ENCODE data around the gene ZNF460.
"Not testable (repeated sequence)": the region's sequence is repeated elsewhere in the genome, so short reads cannot be mapped to it uniquely, and the experiment has no call there.

Gene ZNF460

GRCh38 chr19:57271280-57271679, 9.0 kb upstream of the ZNF460 start:
- Histone ChIP-seq H2AK5ac (ENCODE audit: low read length) (no peak overlapping the region), H2BK120ac (ENCODE audit: low read depth, low read length) (no peak overlapping the region), H4K8ac (ENCODE audit: low read depth, low read length) (no peak overlapping the region), H3K27ac (ENCODE audit: low read depth, low read length) (no peak overlapping the region), H3K27me3 (ENCODE audit: insufficient read depth, low read length, poor library complexity) (no peaks in the 10 kb centered on the region), H3K79me1 (ENCODE audit: low read length) (no peaks in the 10 kb centered on the region), H3K79me2 (ENCODE audit: control insufficient read depth, insufficient read depth, low read length) (no peaks in the 10 kb centered on the region), H3K4me3 (ENCODE audit: low read length) (no peak overlapping the region), H3K36me3 (ENCODE audit: control insufficient read depth, insufficient read depth, low read length) (no peaks in the 10 kb centered on the region), H2BK5ac (ENCODE audit: low read length) (no peak overlapping the region), H4K5ac (ENCODE audit: low read length) (no peak overlapping the region), H3K18ac (ENCODE audit: low read length) (no peak overlapping the region), H3K4ac (ENCODE audit: low read depth, low read length) (no peak overlapping the region), H2BK15ac (replicated peaks; ENCODE audit: low read depth) (no peak overlapping the region), H3K9ac (ENCODE audit: low read length) (no peak overlapping the region), H3K4me2 (ENCODE audit: low read length) (no peak overlapping the region), H3K4me1 (ENCODE audit: control insufficient read depth, low read depth, low read length) (no peaks in the 10 kb centered on the region), H3K56ac (ENCODE audit: low read length) (no peak overlapping the region), H3K23ac (ENCODE audit: low read length) (no peak overlapping the region)
- WGBS (ENCODE audit: extremely low coverage, insufficient coverage, low lambda C conversion rate): no CpG with 5 or more reads among the region's 8 CpGs
- DNase-seq: no peak

DNA sequence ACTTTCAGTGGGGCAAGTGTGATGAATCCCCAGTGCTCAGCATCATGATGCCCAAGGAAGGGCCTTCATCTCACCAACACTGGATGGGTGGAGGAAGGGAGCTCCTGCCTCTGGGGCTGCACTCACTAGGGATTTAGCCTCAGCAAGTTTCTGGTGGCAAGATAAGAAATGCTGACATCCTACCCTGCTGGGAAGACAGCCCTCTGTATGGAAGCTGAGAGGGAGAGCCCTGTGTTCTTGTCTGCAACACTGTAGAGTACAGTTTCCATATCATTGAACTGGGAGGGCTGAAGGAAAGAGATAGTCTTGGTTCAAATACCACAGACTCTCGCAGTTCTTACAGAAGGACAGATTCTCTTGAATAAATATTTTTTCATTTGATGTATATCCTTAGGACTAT, 7.3 kb upstream of the ZNF460 start:
- no peak overlapping the region for H4K5ac ChIP-seq (ENCODE audit: low read length)
- no peak overlapping the region for H3K18ac ChIP-seq (ENCODE audit: low read length)
- no peak overlapping the region for H3K4me3 ChIP-seq (ENCODE audit: low read length)
- no peak overlapping the region for H3K4me2 ChIP-seq (ENCODE audit: low read length)
- H2BK15ac ChIP-seq (replicated peaks; ENCODE audit: low read depth): no peak overlapping the region
- H3K9ac ChIP-seq (ENCODE audit: low read length): no peak overlapping the region
- no peak overlapping the region for H3K4ac ChIP-seq (ENCODE audit: low read depth, low read length)
- no peak overlapping the region for H2BK120ac ChIP-seq (ENCODE audit: low read depth, low read length)
- no peaks in the 10 kb centered on the region for H3K79me2 ChIP-seq (ENCODE audit: control insufficient read depth, insufficient read depth, low read length)
- WGBS (ENCODE audit: extremely low coverage, insufficient coverage, low lambda C conversion rate): no CpG with 5 or more reads among the region's 1 CpG
- H3K27ac ChIP-seq (ENCODE audit: low read depth, low read length): no peak overlapping the region
- H3K36me3 ChIP-seq (ENCODE audit: control insufficient read depth, insufficient read depth, low read length): no peaks in the 10 kb centered on the region
- no peak overlapping the region for H2AK5ac ChIP-seq (ENCODE audit: low read length)
- H3K79me1 ChIP-seq (ENCODE audit: low read length): no peaks in the 10 kb centered on the region
- no peaks in the 10 kb centered on the region for H3K27me3 ChIP-seq (ENCODE audit: insufficient read depth, low read length, poor library complexity)
- no peak overlapping the region for H2BK5ac ChIP-seq (ENCODE audit: low read length)
- DNase-seq: no peak
- no peaks in the 10 kb centered on the region for H3K4me1 ChIP-seq (ENCODE audit: control insufficient read depth, low read depth, low read length)
- no peak overlapping the region for H3K56ac ChIP-seq (ENCODE audit: low read length)
- no peak overlapping the region for H3K23ac ChIP-seq (ENCODE audit: low read length)
- H4K8ac ChIP-seq (ENCODE audit: low read depth, low read length): no peak overlapping the region

DNA sequence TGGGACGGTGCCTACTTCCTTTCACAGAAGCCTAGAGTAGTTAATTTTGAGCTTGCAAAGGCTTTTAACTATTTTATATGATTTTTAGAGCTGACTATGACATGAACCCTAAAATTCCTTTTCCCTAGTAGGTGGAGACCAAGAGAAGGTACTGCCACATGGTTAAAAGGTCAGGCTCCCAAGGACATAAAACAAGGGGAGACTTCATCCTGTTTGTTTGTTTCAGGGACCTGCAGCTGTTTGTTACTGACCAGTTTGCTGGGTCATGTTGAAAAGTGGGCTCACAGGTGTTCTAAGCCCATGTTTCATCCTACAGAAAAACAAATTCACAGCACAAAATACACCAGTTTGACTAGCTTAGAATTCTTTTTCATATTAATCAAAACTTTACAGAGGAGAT, 3.9 kb upstream of the ZNF460 start:
- Histone ChIP-seq H3K4me2 (ENCODE audit: low read length) (no peak overlapping the region), H3K27ac (ENCODE audit: low read depth, low read length) (no peak overlapping the region), H3K27me3 (ENCODE audit: insufficient read depth, low read length, poor library complexity) (no peaks in the 10 kb centered on the region), H3K9ac (ENCODE audit: low read length) (no peak overlapping the region), H4K8ac (ENCODE audit: low read depth, low read length) (no peak overlapping the region), H3K56ac (ENCODE audit: low read length) (no peak overlapping the region), H3K18ac (ENCODE audit: low read length) (no peak overlapping the region), H2BK5ac (ENCODE audit: low read length) (no peak overlapping the region), H2BK120ac (ENCODE audit: low read depth, low read length) (no peak overlapping the region), H4K5ac (ENCODE audit: low read length) (no peak overlapping the region), H3K4me1 (ENCODE audit: control insufficient read depth, low read depth, low read length) (no peaks in the 10 kb centered on the region), H3K36me3 (ENCODE audit: control insufficient read depth, insufficient read depth, low read length) (no peaks in the 10 kb centered on the region), H3K79me1 (ENCODE audit: low read length) (no peaks in the 10 kb centered on the region), H3K4ac (ENCODE audit: low read depth, low read length) (no peak overlapping the region), H2BK15ac (replicated peaks; ENCODE audit: low read depth) (no peak overlapping the region), H3K79me2 (ENCODE audit: control insufficient read depth, insufficient read depth, low read length) (peaks cover 10% of the 10 kb centered on the region), H3K23ac (ENCODE audit: low read length) (no peak overlapping the region), H3K4me3 (ENCODE audit: low read length) (no peak overlapping the region), H2AK5ac (ENCODE audit: low read length) (no peak overlapping the region)
- WGBS (ENCODE audit: extremely low coverage, insufficient coverage, low lambda C conversion rate): no CpG with 5 or more reads among the region's 1 CpG
- no peak for DNase-seq

DNA sequence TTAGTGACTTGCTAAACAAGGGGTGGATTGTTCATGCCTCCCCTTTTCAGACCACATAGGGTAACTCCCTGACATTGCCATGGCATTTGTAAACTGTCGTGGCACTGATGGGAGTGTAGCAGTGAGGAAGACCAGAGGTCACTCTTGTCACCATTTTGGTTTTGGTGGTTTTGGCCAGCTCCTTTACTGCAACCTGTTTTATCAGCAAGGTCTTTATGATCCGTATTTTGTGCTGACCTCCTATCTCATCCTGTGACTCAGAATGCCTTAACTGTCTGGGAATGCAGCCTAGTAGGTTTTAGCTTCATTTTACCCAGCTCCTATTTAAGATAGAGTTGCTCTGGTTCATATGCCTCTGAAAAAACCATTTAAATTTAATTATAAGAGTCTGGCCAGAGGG, 1.8 kb upstream of the ZNF460 start:
- not testable (repeated sequence) for H2AK5ac ChIP-seq (ENCODE audit: low read length); H3K4me3 ChIP-seq (ENCODE audit: low read length); H3K27me3 ChIP-seq (ENCODE audit: insufficient read depth, low read length, poor library complexity); H3K9ac ChIP-seq (ENCODE audit: low read length); H3K27ac ChIP-seq (ENCODE audit: low read depth, low read length); H3K4me2 ChIP-seq (ENCODE audit: low read length); H3K4me1 ChIP-seq (ENCODE audit: control insufficient read depth, low read depth, low read length); H4K8ac ChIP-seq (ENCODE audit: low read depth, low read length); H3K79me1 ChIP-seq (ENCODE audit: low read length); H3K4ac ChIP-seq (ENCODE audit: low read depth, low read length); H3K36me3 ChIP-seq (ENCODE audit: control insufficient read depth, insufficient read depth, low read length); H3K56ac ChIP-seq (ENCODE audit: low read length); H2BK5ac ChIP-seq (ENCODE audit: low read length); H3K18ac ChIP-seq (ENCODE audit: low read length); H2BK120ac ChIP-seq (ENCODE audit: low read depth, low read length); DNase-seq; H4K5ac ChIP-seq (ENCODE audit: low read length); H2BK15ac ChIP-seq (replicated peaks; ENCODE audit: low read depth); H3K23ac ChIP-seq (ENCODE audit: low read length)
- H3K79me2 ChIP-seq (ENCODE audit: control insufficient read depth, insufficient read depth, low read length): peaks cover 28% of the 10 kb centered on the region
- WGBS (ENCODE audit: extremely low coverage, insufficient coverage, low lambda C conversion rate): no CpG with 5 or more reads among the region's 2 CpGs

- WGBS (ENCODE audit: extremely low coverage, insufficient coverage, low lambda C conversion rate): 100% methylated on average over 1 of the region's 25 CpGs
- peak; percentile 98 for DNase-seq
- Histone ChIP-seq H2AK5ac (ENCODE audit: low read length) (no peak overlapping the region), H3K56ac (ENCODE audit: low read length) (peak overlapping the region; percentile 95), H3K27ac (ENCODE audit: low read depth, low read length) (peak overlapping the region; percentile 83), H2BK120ac (ENCODE audit: low read depth, low read length) (peak overlapping the region; percentile 31), H3K36me3 (ENCODE audit: control insufficient read depth, insufficient read depth, low read length) (no peaks in the 10 kb centered on the region), H3K4ac (ENCODE audit: low read depth, low read length) (peak overlapping the region; percentile 92), H3K4me1 (ENCODE audit: control insufficient read depth, low read depth, low read length) (peaks cover 2% of the 10 kb centered on the region), H3K23ac (ENCODE audit: low read length) (no peak overlapping the region), H2BK5ac (ENCODE audit: low read length) (peak overlapping the region; percentile 85), H4K8ac (ENCODE audit: low read depth, low read length) (peak overlapping the region; percentile 94), H4K5ac (ENCODE audit: low read length) (peak overlapping the region; percentile 65), H3K4me2 (ENCODE audit: low read length) (peak overlapping the region; percentile 64), H3K4me3 (ENCODE audit: low read length) (peak overlapping the region; percentile 82), H3K79me2 (ENCODE audit: control insufficient read depth, insufficient read depth, low read length) (peaks cover 37% of the 10 kb centered on the region), H3K27me3 (ENCODE audit: insufficient read depth, low read length, poor library complexity) (no peaks in the 10 kb centered on the region), H2BK15ac (replicated peaks; ENCODE audit: low read depth) (no peak overlapping the region), H3K9ac (ENCODE audit: low read length) (peak overlapping the region; percentile 96), H3K79me1 (ENCODE audit: low read length) (peaks cover 7% of the 10 kb centered on the region), H3K18ac (ENCODE audit: low read length) (peak overlapping the region; percentile 94)
Observed at GRCh38 chr19:57279418-57280164, 694 bp upstream of the ZNF460 start.

DNA sequence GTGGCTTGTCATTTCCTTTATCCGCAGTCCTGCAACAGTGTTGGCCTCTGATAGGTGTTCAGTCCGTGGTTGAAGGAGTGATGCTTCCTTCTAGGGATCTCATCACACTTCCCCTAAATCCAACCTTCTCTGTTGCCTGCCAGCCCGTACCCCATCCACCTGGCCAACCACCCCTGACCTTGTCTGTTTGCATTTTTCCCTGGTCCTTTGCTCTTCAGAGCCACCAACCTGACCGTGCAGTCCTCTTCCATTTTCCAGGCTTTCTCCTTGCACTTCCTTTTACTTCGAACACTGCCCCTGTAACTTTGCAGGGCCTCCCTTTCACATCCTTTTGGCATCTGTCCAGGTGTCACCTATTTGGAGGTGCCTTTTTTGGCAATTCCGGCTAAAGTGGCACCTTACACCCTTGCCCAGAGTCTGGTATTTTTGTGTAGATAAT, 696 bp downstream of the ZNF460 start:
- DNase-seq: no peak
- Histone ChIP-seq H3K27me3 (ENCODE audit: insufficient read depth, low read length, poor library complexity) (no peaks in the 10 kb centered on the region), H2BK5ac (ENCODE audit: low read length) (no peak overlapping the region), H4K5ac (ENCODE audit: low read length) (no peak overlapping the region), H3K23ac (ENCODE audit: low read length) (peak overlapping the region; percentile 87), H3K79me2 (ENCODE audit: control insufficient read depth, insufficient read depth, low read length) (peaks cover 48% of the 10 kb centered on the region), H3K79me1 (ENCODE audit: low read length) (peaks cover 12% of the 10 kb centered on the region), H3K4ac (ENCODE audit: low read depth, low read length) (peak overlapping the region; percentile 17), H2BK120ac (ENCODE audit: low read depth, low read length) (no peak overlapping the region), H3K4me3 (ENCODE audit: low read length) (peak overlapping the region; percentile 96), H2AK5ac (ENCODE audit: low read length) (peak overlapping the region; percentile 73), H3K36me3 (ENCODE audit: control insufficient read depth, insufficient read depth, low read length) (peaks cover 6% of the 10 kb centered on the region), H3K56ac (ENCODE audit: low read length) (peak overlapping the region; percentile 87), H2BK15ac (replicated peaks; ENCODE audit: low read depth) (no peak overlapping the region), H4K8ac (ENCODE audit: low read depth, low read length) (no peak overlapping the region), H3K4me1 (ENCODE audit: control insufficient read depth, low read depth, low read length) (peaks cover 2% of the 10 kb centered on the region), H3K4me2 (ENCODE audit: low read length) (peak overlapping the region; percentile 71), H3K27ac (ENCODE audit: low read depth, low read length) (no peak overlapping the region), H3K18ac (ENCODE audit: low read length) (no peak overlapping the region), H3K9ac (ENCODE audit: low read length) (peak overlapping the region; percentile 95)
- WGBS (ENCODE audit: extremely low coverage, insufficient coverage, low lambda C conversion rate): no CpG with 5 or more reads among the region's 6 CpGs

Measured in mesendoderm (in vitro differentiated cells).